HG02943 (cell line): Measurements from ENCODE around the gene FXR2.

Source experiments
- ATAC-seq: cut with Tn5 transposase; IDR thresholded peaks from one replicate; pipeline ENCODE4 v1.9.1; 2021; ENCODE audit warnings: mild to moderate bottlenecking, low read depth, moderate library complexity; ENCODE audit not compliant: unreplicated experiment

Gene FXR2

DNA sequence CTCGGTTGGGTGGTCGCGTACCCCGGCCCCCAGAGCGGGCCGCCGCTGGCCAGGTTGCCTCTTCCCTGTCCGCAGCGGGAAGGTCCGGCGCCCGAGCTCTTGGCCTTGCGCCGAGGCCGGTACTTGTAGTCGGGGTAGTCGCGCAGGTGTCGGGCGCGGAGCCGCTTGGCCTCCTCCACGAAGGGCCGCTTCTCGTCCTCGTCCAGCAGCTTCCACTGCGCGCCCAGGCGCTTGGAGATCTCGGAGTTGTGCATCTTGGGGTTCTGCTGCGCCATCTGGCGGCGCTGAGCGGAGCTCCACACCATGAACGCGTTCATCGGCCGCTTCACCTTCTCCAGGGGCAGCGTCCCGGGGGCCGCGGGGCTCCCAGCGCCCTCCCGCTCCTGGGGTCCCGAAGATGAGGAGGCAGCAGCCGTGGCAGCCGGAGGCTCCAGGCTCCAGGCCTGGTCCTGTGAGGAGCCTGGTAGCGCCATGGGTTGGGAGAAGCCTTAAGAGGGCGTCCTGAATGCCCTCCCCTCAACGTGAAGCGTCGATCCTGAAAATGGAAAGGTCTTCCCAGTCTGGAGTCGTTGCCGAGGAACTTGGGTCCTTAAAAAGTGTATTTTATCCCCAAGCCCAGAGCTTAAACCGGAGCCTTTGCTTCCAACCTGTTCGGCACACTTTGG is 25.4 kb downstream of the FXR2 start:
- ATAC-seq: no peak

DNA sequence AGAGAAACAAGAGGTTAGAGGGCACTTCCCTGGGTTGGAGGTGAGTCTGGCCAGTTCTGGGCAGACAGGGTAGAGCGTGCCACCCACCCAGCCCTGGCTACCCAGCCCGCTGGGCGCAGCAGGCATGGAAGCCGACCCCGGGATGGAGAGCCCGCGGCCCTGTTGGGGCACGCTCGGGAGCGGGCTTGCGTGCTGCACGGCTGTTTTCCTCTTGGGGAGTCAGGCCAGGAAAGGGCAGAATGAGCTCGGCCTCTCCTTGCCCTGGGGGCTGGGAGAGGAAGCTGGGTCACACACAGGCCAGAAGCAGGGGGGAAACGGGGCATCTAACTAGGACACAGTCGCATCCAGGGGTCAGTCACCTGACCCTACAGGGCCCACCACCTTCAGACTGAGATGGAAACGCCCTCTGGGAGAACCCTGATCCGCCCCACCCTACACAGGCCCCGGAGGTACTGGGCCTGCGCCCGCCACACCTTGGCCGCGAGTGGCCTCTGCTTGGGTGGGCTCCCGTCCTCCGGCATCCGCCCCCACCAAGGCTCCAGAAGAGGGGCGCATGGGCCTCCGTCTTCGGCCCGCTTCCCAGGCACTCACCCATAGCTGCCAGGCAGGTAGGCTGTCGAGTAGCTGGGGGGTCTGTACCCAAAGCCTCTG is 26.0 kb downstream of the FXR2 start:
- ATAC-seq: no peak

DNA sequence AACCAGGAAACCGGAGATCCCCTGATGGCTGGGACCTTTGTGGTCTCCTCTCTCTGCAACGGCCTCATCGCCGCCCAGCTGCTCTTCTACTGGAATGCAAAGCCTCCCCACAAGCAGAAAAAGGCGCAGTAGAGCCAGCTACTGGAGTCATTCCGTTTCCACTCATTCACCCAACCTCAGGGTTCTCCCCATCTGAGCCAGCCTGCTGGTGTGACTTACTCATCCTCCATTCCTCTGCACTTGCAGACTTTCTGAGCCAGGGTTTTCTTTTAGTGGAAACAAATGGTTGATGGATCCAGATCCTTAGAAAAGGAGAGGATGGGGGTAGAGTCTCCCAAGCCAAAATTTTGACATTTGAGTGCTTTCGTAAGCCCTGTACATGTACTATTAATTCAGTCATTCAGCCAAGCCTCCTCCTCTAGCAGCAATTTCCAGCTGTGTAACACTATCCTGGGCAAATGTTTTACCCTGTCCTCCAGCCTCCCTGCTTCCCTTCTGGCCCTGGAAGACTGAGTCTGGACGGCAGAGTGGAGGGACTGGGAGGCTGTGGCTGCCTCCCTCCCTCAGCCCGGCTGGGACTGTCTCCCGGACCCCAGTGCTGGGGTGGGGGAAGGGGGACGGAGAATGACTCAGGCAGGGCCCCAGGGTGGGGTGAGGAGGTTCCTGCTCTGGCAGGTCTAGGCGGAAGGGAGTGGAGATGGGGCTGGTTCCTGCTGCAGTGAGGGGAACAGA is 27.1 kb downstream of the FXR2 start:
- no peak for ATAC-seq

DNA sequence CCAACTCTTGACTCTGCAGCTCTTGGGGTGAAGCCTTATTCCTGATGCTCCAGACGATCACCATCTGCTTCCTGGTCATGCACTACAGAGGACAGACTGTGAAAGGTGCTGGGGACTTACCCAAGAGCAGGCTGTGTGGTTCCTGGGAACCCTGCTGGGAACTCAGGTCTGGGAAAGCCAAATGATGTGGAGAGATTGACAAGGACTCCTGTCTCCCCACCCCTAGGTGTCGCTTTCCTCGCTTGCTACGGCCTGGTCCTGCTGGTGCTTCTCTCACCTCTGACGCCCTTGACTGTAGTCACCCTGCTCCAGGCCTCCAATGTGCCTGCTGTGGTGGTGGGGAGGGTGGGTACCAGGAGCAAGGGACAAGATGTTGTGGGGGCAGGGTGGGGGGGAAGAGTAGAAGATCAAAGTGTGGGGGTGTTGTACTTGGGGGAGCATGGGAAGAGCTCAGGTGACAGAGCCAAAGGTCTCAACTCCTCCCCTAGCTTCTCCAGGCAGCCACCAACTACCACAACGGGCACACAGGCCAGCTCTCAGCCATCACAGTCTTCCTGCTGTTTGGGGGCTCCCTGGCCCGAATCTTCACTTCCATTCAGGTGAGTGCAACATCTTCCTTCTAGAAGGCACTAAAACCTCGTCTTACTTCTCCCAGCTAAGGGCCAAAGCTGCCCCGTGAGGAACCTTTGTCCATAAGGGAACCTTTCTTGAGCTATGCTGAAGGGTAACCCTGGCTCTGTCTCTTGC is 27.9 kb downstream of the FXR2 start:
- ATAC-seq: no peak

DNA sequence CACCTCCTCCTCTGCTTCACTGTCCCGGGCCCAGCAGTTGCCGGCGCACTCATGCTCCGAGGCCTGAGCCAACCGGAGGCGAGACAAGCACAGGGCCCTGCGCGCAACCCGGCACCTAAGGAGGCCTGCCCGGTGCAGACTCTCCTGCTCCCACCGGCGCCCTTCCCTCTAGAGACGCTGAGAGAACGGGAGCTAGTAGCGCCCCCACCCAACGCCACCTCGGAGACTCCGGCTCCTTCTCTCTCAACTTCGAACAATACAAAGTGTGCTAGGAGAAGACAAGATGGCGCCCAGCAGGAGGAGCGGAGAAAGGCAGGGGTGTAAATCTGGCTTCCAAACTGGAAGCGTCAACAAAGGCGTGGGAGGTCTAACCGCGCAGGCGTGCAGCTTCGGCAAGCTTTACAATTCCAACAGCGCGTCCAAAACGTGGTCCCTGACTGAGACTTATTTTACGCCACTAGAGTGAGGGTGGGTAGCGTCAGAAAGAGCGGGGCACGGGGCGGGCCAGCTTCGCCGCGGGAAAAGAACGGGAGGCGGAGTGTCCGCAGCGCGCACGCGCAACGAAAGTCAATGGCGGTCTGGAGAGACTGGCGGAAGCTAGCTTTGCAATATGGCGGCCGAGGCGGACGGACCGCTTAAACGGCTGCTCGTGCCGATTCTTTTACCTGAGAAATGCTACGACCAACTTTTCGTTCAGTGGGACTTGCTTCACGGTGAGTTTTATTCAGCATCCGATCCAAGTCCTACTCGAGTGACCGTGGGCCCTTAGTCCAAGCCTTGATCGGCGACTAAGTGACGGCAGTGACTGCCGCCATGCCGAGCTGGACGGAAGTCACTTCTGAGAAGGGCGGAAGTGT is 31.2 kb downstream of the FXR2 start, which contains the start of gene MPDU1:
MPDU1 (plus strand) TSS at position 600 of the 857 bp plus-strand sequence; CDS start at position 611, 11 bp downstream.
- peak; percentile 61 for ATAC-seq

DNA sequence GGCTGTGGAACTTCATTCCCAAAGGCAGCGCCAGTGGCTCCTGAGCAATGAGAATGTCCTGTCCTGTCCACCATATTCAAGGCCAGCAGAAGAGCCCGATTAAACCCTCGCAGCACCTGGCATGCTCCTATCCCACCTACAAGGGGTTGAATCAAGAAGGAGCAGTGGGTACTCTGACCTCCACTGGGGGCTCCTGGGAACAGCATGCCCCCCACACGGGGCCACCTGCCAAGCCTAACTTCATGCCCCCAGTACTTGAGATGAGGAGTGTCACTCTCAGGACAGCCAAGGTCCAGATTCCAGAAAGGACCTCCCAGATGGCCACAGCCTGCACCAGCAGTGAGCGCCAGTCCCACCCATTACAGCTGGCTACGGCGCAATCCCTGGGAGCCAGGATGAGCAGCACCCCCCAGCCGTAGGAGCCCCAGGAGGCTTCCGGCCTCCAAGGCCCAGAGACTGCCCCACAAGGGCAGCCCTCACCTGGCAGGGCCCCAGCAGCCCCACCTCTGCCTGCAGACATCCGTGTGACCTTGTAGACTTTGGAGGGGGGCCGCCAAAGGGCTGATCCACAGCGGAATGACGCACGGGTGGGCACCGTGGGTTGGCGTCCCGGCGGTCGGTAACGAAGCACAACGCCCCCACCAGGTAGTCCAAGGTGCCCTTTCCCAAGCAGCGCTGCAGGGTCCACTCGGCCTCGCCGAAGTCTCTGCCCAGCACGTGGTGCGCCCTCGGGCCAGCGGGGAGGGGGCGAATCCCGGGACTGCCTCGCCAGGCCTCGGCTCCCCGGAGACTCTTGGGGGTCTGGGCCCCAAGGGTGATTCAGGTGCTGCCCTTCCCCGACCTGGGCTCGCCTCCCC is 32.1 kb downstream of the FXR2 start:
- ATAC-seq: no peak

DNA sequence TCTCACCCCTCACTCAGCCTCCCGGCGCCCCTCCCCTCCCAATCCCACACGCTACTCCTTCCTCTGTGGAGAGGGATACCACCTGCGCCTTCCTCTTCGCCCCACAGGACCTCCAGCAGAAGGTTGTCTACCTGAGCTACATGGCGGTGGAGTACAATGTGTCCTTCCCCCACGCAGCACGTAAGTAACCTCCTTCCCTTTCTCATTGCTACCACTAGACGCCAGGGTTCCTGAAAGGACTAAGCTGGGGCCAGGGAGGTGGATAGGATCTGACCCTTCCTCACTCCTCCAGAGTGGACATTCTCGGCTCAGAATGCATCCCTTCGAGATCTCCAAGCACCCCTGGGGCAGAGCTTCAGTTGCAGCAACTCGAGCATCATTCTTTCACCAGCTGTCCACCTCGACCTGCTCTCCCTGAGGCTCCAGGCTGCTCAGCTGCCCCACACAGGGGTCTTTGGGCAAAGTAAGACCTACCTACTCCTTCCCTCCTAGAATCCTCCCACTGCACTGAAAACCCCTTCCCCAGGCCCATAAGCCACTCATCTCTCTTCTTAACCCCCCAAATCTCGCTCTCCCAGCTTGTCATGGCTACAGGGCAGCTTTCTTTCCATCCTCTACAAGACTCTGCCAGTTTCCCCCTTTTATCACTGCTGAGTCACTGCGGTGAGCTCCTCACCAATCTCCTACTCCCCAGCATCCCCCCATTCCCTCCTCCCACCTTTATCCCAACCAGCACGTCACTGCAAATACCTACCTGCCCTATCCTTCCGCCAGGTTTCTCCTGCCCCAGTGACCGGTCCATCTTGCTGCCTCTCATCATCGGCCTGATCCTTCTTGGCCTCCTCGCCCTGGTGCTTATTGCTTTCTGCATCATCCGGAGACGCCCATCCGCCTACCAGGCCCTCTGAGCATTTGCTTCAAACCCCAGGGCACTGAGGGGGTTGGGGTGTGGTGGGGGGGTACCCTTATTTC is 33.8 kb downstream of the FXR2 start:
- no peak for ATAC-seq

DNA sequence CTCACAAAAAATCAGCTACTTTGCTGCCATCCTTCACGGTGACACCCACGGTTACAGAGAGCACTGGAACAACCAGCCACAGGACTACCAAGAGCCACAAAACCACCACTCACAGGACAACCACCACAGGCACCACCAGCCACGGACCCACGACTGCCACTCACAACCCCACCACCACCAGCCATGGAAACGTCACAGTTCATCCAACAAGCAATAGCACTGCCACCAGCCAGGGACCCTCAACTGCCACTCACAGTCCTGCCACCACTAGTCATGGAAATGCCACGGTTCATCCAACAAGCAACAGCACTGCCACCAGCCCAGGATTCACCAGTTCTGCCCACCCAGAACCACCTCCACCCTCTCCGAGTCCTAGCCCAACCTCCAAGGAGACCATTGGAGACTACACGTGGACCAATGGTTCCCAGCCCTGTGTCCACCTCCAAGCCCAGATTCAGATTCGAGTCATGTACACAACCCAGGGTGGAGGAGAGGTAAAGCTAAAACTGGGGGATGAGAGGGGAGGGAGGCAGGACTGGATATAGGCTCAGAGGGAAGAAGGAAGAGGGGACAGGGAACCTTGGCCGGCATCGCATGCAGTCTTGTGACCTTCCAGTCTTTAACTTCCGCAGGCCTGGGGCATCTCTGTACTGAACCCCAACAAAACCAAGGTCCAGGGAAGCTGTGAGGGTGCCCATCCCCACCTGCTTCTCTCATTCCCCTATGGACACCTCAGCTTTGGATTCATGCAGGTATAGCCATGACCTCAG is 34.7 kb downstream of the FXR2 start:
- ATAC-seq: no peak

DNA sequence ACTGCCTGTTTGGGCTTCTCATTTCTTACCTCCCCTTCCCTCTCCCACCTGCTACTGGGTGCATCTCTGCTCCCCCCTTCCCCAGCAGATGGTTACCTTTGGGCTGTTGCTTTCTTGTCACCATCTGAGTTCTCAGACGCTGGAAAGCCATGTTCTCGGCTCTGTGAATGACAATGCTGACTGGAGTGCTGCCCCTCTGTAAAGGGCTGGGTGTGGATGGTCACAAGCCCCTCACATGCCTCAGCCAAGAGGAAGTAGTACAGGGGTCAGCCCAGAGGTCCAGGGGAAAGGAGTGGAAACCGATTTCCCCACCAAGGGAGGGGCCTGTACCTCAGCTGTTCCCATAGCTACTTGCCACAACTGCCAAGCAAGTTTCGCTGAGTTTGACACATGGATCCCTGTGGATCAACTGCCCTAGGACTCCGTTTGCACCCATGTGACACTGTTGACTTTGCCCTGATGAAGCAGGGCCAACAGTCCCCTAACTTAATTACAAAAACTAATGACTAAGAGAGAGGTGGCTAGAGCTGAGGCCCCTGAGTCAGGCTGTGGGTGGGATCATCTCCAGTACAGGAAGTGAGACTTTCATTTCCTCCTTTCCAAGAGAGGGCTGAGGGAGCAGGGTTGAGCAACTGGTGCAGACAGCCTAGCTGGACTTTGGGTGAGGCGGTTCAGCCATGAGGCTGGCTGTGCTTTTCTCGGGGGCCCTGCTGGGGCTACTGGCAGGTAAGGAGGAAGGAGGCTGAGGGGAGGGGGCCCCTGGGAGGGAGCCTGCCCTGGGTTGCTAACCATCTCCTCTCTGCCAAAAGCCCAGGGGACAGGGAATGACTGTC is 35.5 kb downstream of the FXR2 start, which contains the start of gene CD68:
CD68 (plus strand) TSS at position 638 of the 833 bp plus-strand sequence; CDS start at position 678, 40 bp downstream.
- no peak for ATAC-seq

DNA sequence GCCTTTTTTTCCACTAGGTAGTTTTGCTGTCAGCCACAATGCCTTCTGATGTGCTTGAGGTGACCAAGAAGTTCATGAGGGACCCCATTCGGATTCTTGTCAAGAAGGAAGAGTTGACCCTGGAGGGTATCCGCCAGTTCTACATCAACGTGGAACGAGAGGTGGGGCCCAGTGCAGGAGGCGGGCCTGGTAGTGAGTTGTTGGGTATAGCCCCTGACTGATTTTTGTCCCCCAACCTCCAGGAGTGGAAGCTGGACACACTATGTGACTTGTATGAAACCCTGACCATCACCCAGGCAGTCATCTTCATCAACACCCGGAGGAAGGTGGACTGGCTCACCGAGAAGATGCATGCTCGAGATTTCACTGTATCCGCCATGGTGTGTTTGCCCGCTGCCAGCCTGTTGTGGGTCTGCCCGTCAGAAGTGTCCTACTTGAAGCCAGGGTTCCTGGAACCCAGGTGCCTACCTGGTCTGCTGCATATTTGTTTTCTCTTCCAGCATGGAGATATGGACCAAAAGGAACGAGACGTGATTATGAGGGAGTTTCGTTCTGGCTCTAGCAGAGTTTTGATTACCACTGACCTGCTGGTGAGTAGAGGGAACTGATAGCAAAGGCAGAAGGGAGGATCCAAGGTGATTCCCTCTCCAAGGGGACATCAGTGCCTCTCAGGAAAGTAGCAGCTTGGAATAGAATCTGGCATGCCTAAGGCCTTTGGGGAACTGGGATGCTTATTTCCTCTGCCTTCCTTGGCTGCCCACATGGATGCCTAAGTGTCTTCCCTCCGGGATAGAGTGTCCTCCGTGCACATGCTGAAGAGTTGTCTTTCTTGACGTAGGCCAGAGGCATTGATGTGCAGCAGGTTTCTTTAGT is 37.1 kb downstream of the FXR2 start:
- ATAC-seq: no peak

DNA sequence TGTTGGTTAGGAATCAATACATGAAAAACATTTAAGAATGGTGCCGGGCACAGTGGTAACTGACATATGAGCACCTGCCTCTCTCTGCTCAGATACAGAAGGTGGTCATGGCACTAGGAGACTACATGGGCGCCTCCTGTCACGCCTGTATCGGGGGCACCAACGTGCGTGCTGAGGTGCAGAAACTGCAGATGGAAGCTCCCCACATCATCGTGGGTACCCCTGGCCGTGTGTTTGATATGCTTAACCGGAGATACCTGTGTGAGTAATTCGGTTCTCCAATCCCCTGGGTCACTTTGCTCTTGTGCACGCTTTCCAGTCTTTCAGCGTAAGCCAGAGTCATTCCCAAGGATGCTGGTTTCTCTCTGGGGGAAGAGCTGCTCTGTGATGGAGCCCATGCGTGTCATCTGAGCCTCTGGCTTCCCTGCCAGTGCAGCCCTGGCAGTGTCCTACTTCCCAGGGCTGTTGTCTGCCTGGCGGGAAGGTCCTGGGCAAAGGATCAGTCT is 38.2 kb downstream of the FXR2 start:
- ATAC-seq: no peak

DNA sequence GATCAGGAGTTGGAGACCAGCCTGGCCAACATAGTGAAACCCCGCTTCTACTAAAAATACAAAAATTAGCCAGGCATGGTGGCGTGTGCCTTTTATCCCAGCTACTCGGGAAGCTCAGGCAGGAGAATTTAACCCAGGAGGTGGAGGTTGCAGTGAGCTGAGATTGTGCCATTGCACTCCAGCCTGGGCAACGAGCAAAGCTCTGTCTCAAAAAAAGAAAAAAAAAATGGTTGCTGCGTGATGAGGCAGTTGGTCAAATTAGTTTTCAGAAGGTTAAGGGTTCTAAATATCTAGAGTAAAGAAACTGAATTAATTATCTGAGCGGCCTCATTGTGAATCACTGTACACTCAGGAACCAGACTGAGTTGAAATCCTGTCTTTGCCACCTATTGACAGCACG is 38.7 kb downstream of the FXR2 start:
- ATAC-seq: no peak

DNA sequence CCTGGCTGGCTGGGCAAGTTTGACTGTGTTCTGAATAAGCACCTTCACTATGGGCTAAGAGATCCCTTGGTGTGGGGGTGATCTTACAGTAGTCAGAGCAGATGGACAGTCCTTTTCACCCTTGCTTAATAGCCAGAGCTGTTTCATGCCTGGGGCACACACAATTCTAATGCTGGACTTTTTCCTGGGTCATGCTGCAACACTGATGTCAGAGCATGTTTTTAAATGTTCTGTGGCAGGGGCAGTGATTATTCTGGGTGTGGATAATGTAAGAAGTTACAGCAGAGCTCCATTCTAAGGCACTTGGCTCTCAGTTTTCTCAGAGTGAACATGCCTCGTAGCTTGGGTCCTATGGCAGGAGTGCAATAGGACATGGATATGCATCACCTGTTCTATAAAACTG is 39.2 kb downstream of the FXR2 start:
- no peak for ATAC-seq

DNA sequence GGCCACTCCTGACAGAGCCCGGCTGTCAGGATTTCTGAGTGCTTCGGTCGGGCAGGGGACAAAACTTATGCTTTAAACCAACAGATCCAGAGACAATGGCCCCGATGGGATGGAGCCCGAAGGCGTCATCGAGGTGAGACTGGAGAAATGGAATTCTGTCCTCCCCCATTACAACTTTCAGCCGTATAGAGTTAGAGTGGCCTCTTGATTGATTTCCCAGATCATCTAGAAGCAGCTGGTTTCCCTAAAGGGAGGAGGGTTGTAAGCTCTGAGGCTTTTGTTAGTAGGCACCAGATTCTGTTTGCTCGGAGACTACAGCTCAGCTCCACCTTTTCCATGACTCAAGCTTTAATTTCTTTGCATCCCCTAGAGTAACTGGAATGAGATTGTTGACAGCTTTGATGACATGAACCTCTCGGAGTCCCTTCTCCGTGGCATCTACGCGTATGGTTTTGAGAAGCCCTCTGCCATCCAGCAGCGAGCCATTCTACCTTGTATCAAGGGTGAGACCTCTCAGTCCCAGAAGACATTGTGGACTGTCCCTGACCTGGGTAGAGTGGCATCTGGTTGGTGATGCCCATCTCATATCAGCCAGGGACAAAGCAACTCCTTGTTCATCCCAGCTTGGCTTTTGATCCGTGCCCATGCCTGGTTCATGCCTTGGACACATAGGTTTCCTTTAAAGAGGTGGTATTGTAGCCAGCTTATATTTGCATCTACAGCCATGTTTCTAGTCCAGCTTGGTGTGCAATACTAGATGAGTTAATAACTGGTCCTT is 40.3 kb downstream of the FXR2 start:
- ATAC-seq: no peak
